NT2/D1 (cell line): Measurements from ENCODE around the gene PPT2.

ENCODE experiments used
- DNase-seq: peaks from one replicate; pipeline ENCODE4 v3.0.0-alpha.2; 2011; ENCODE audit warnings: low read depth, low spot score
- H3K27me3 ChIP-seq: 2 replicates; pipeline ENCODE4 v1.6.0; 2011; ENCODE audit warnings: mild to moderate bottlenecking; ENCODE audit not compliant: insufficient read length, insufficient read depth
- H3K36me3 ChIP-seq: 2 replicates; pipeline ENCODE4 v1.6.1; 2011; ENCODE audit warnings: mild to moderate bottlenecking, low read length, mixed read lengths; ENCODE audit not compliant: insufficient read depth, insufficient read length
- H3K4me1 ChIP-seq: 2 replicates; pipeline ENCODE4 v1.5.1; 2011; ENCODE audit not compliant: insufficient read depth, insufficient read length
- H3K4me3 ChIP-seq: 2 replicates; pipeline ENCODE4 v1.5.1; 2011; ENCODE audit warnings: low read depth; ENCODE audit not compliant: insufficient read length
- H3K9ac ChIP-seq: 2 replicates; pipeline ENCODE4 v1.6.0; 2011; ENCODE audit warnings: low read depth; ENCODE audit not compliant: insufficient read length
- H3K9me3 ChIP-seq: 2 replicates; pipeline ENCODE4 v1.5.1; 2011; ENCODE audit warnings: mild to moderate bottlenecking, low read length; ENCODE audit not compliant: insufficient read depth
- SUZ12 ChIP-seq: IDR thresholded peaks from 2 replicates; pipeline ENCODE4 v1.6.1; 2011; ENCODE audit not compliant: insufficient read length, insufficient read depth; ENCODE audit errors: extremely low read depth
- YY1 ChIP-seq: IDR thresholded peaks from 2 replicates; pipeline ENCODE4 v1.6.1; 2011; ENCODE audit not compliant: insufficient read length, insufficient read depth
- ZNF274 ChIP-seq: IDR thresholded peaks from 2 replicates; pipeline ENCODE4 v1.6.1; 2011; ENCODE audit warnings: mild to moderate bottlenecking, low read depth, low read length

PPT2 gene

DNA sequence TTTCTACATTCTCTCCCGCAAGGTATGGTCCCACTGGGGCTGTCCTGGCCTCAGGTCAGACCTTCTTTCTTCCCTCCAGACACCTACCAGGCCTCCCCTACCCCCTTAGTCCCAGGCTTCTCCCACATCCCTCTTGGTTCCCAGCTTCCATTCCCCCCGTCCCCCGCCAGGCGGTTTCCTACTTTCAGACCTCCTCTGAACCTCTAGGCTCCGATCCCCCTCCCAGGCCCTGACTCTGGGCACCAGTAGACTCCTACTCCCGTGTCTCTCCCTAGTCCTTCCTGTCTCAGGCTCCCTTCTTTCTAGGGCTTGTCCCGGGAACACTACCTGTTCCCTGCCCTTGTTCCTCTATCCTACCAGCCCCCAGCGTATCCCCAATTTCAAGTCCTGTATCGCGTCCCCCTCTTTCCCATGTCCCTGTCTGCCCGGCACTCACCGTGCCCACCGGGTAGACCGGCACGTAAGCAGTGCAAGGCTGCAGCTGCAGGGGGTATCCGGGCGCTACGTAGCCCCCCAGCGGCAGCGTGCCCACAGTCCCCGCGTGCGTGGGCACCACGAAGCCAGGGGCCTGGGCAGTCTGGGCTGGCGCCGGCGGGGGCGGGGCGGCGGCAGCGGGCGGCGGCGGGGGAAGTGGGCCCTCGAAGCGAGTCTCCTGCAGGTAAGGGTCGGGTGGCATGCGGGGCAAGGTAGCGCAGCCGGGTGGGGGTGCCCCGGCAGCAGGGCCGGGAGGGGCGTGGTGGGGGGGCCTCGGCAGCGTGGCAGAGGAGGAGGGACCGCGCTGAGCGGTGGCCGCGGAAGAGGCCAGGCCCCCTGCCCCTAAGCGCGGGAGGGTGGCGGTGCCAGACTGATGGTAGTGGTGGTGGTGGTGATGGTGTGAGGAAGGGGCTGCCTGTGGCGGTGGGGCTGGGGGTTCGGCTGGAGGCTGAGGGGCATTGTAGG, 3.7 kb upstream of the PPT2 start:
- Histone ChIP-seq H3K4me3 (no peak overlapping the region), H3K36me3 (peaks cover 3% of the 10 kb centered on the region), H3K4me1 (peaks cover 4% of the 10 kb centered on the region), H3K9ac (no peak overlapping the region), H3K27me3 (peaks cover 3% of the 10 kb centered on the region), H3K9me3 (no peaks in the 10 kb centered on the region)
- TF ChIP-seq ZNF274 (no peak), YY1 (no peak), SUZ12 (no peak)
- DNase-seq: no peak

GRCh38 chr6:32151181-32151862, 2.6 kb upstream of the PPT2 start:
- Histone ChIP-seq H3K9ac (no peak overlapping the region), H3K9me3 (no peaks in the 10 kb centered on the region), H3K4me3 (no peak overlapping the region), H3K36me3 (peaks cover 12% of the 10 kb centered on the region), H3K27me3 (peaks cover 3% of the 10 kb centered on the region), H3K4me1 (peaks cover 4% of the 10 kb centered on the region)
- no peak for DNase-seq
- no peak for TF ChIP-seq YY1
- TF ChIP-seq SUZ12: no peak
- TF ChIP-seq ZNF274: no peak

GRCh38 chr6:32151863-32152768, 1.8 kb upstream of the PPT2 start, which contains the start of gene PRRT1:
PRRT1 (minus strand) TSS chr6:32151939; CDS start chr6:32151827, 112 bp downstream.
- peaks cover 3% of the 10 kb centered on the region for H3K27me3 ChIP-seq
- no peaks in the 10 kb centered on the region for H3K9me3 ChIP-seq
- H3K4me3 ChIP-seq: peak within 1 kb of the TSS; percentile 84
- H3K36me3 ChIP-seq: peaks cover 20% of the 10 kb centered on the region
- peaks cover 4% of the 10 kb centered on the region for H3K4me1 ChIP-seq
- DNase-seq: no peak
- no peak for TF ChIP-seq SUZ12
- TF ChIP-seq ZNF274: no peak
- no peak for TF ChIP-seq YY1
- H3K9ac ChIP-seq: peak within 1 kb of the TSS; percentile 93

DNA sequence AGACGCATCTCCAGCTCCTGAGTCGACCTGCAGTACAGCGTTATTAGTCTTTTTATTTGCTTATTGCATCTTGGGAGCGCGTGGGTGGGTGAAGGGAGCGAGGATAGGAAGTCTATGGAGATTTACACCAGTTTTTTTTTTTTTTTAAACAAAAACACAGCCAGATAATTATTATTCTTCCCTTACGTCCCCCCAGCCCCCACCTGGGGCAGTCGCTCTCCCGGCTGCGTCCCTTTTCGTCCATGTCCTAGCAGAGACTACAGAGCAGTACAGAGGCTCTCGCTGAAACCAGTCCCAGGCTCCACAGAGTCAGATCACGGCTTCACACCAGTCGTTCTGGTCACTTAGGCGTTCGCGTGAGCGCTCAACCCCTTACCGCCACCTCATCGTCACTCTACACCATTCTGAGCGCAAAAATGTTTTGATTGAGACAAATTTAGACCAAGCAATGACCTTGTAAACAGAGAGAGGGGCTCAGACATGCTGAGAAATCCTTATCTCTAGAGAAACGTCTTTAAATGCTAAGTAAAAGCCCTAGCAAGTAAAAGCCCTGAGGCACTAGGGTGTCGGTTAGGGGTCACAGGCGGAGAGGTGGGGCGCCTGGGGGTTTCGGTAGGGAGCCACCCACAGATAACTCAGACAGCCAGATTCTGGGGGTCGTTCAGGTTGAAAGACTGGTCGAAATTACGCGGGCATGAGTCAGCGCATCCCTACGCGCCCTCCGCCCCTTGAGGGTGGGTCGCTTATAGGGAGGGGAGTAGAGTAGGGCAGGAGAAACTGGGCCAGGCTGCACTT, 975 bp upstream of the PPT2 start:
- Histone ChIP-seq H3K36me3 (peaks cover 27% of the 10 kb centered on the region), H3K4me1 (peaks cover 4% of the 10 kb centered on the region), H3K4me3 (peak overlapping the region; percentile 84), H3K9ac (peak overlapping the region; percentile 93), H3K27me3 (peaks cover 3% of the 10 kb centered on the region), H3K9me3 (no peaks in the 10 kb centered on the region)
- no peak for TF ChIP-seq YY1
- no peak for TF ChIP-seq ZNF274
- no peak for TF ChIP-seq SUZ12
- no peak for DNase-seq

- Histone ChIP-seq H3K9ac (peak overlapping the region; percentile 93), H3K36me3 (peaks cover 37% of the 10 kb centered on the region), H3K4me3 (peak overlapping the region; percentile 84), H3K9me3 (no peaks in the 10 kb centered on the region), H3K4me1 (peaks cover 4% of the 10 kb centered on the region), H3K27me3 (peaks cover 3% of the 10 kb centered on the region)
- TF ChIP-seq ZNF274: no peak
- TF ChIP-seq SUZ12: no peak
- no peak for TF ChIP-seq YY1
- no peak for DNase-seq
Measured at GRCh38 chr6:32154514-32155161, 697 bp downstream of the PPT2 start.

GRCh38 chr6:32156891-32157290, 3.0 kb downstream of the PPT2 start:
- Histone ChIP-seq H3K9me3 (no peaks in the 10 kb centered on the region), H3K4me1 (peaks cover 4% of the 10 kb centered on the region), H3K4me3 (no peak overlapping the region), H3K36me3 (peaks cover 37% of the 10 kb centered on the region), H3K9ac (no peak overlapping the region), H3K27me3 (peaks cover 3% of the 10 kb centered on the region)
- DNase-seq: no peak
- TF ChIP-seq SUZ12 (no peak), ZNF274 (no peak), YY1 (no peak)
